Cardiac fibroblast (primary cell): ENCODE results near the gene ZCCHC2.

Experiments
- DNase-seq, 2 donors: peaks; one replicate each; pipeline versions ENCODE4 v3.0.0 to v3.0.0-alpha.2; 2010; ENCODE audit warnings: low read depth in 2 of 2
- H3K4me3 ChIP-seq, 2 donors: replicated peaks in 1 of 2; 1 replicate in 1 of 2; 2 replicates in 1 of 2; pipeline ENCODE4 v1.5.1; 2011; ENCODE audit warnings: low read depth in 2 of 2, low read length in 2 of 2, mild to moderate bottlenecking in 2 of 2, moderate library complexity in 1 of 2
- TF ChIP-seq, protein P1 (sequence below): IDR thresholded peaks from one replicate; pipeline ENCODE4 v1.5.1; 2011; ENCODE audit warnings: low read depth, mild to moderate bottlenecking, low read length, inconsistent platforms

The ZCCHC2 gene

DNA sequence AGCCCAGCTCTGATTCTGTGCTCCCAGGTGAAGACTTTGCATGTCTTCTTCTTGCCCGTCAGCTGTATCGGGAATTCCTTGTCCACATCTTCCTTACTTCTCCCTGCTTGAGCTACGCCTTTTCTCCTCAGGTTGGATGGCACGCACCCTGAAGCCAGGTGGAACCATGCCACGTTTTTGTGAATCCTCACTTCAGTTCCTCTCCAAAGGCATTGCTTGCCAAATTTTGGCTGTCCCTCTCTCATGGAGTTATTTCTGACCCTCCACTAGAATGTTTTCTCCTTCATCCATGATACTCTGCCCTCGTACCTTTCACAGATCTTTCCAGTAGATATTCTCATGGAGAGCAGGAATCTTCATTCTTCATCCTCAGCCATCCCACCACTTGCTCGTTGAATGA, 20.2 kb downstream of the ZCCHC2 start:
- TF ChIP-seq, protein P1, sequence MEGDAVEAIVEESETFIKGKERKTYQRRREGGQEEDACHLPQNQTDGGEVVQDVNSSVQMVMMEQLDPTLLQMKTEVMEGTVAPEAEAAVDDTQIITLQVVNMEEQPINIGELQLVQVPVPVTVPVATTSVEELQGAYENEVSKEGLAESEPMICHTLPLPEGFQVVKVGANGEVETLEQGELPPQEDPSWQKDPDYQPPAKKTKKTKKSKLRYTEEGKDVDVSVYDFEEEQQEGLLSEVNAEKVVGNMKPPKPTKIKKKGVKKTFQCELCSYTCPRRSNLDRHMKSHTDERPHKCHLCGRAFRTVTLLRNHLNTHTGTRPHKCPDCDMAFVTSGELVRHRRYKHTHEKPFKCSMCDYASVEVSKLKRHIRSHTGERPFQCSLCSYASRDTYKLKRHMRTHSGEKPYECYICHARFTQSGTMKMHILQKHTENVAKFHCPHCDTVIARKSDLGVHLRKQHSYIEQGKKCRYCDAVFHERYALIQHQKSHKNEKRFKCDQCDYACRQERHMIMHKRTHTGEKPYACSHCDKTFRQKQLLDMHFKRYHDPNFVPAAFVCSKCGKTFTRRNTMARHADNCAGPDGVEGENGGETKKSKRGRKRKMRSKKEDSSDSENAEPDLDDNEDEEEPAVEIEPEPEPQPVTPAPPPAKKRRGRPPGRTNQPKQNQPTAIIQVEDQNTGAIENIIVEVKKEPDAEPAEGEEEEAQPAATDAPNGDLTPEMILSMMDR = no peak
- DNase-seq = no peak
- no peak overlapping the region for H3K4me3 ChIP-seq

DNA sequence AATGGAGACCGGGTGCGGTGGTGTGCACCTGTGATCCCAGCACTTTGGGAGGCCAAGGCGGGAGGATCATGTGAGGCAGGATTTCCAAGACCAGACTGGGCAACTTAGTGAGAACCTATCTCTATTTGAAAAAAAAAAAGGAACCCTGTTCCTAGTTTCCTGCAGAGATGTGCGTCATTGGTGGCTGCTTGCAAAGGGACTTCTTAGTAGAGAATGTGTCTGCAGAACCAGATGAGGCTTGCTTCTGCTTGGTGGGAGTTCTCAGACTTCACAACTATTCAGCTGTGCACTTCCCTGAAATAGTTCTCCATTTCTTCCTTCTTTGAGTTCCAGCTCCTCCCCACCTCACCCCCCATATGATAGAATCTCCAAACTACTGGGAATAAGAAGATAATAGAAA, 22.3 kb downstream of the ZCCHC2 start:
- no peak for DNase-seq
- TF ChIP-seq, protein P1 = no peak
- no peak overlapping the region for H3K4me3 ChIP-seq

DNA sequence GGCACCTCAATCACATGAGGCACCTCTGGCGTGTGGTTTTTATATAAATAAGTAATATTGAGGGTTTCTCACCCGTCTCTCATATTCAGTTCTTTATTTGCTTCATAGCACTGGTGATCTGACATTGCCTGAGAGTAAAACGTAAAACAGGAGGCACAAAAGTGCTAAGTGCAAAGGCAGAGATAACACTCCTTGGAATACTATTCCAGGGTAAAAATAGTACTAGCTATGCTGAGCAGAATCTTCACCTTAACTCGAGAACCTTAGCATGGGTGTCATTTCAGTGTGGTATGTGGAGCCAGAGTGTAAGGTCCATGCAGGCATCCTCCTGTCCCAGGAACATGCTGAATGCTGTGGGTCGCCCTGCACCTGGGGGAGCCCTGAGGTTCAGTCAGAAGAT, 26.9 kb downstream of the ZCCHC2 start:
- TF ChIP-seq, protein P1 = no peak
- no peak for DNase-seq

DNA sequence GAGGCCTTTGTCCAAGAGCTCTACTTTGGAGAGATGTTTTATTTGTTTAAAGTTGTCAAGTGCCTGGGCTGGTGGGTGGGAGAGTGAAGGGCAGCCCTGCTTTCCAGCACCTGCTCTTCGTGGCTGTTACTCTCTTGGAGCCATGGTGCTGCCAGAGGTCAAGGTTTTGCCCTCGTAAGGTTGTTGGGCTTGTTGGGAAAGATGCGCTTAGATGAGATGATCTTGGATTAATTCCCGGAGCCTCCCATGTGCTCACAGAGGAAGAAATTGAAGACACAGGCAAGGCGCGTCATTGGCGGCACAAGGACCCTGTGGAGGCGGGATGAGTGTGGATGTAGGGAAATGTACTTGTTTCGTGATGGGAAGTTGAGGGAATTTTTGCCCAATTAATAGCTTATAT, 27.9 kb downstream of the ZCCHC2 start:
- no peak for DNase-seq
- TF ChIP-seq, protein P1 = no peak
- no peak overlapping the region for H3K4me3 ChIP-seq

More for the DNA sequence above, 26.9 kb downstream of the ZCCHC2 start:
- H3K4me3 ChIP-seq = no peak overlapping the region

DNA sequence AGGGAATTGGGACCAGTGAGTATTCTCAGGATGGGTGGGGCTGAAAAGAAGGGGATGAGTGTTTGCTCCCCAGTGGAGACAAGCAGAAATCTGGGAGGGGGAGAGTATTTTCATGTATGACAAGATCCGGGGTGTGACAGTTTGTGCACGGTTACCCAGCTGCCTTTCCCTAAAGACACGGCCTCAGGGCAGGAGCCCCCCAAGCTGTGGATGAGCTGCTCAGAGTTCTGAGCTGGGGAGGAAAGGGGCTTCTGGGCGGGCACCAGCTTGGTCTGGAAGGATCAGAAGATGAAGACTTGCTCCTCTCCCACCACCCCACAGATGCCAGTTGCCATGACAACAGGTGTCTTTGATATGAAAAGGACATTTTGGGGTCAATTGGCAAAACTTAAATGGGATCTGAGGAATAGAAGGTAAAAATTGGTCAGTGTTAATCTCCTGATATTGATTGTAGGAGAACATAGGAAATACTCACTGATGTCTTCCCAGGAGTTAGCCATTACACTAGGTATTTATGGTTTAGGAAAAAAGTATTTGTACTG, 29.2 kb downstream of the ZCCHC2 start:
- no peak overlapping the region for H3K4me3 ChIP-seq
- TF ChIP-seq, protein P1 = no peak
- DNase-seq = no peak

DNA sequence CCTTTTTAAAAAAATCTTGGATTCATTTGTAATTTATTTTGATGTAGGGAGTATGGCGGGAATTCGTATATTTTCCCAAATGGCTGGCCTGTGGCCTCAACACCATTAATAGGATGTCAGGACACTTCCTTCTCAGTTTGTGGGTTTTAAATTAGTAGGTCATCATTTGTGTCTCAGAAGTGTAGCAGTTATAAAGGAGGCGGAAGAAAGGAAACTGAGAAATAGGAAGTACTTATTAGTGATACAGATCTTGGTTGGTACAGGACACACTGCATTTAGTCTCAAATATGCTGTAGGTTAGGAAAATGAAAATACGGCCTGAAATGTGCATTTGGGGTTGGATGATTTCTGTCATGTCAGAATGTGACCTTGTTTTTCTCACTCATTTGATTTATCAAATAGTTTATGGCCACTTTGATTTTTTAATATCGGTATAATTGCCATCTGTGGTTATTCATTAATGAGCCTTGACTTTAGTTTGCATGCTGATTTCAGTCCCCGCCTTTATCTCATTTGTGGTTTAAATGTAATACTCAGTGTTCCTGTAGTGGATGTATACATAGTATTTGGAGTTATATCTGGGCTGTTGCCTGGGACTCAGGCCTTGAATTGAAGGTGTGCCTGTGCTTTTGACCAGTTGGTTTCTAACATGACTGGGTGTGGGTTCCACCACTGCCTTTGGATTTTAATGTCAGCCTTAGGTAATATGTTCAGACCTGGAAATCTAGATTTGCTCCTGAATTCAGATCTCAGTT, 31.4 kb downstream of the ZCCHC2 start:
- H3K4me3 ChIP-seq = no peak overlapping the region
- TF ChIP-seq, protein P1 = no peak
- DNase-seq = no peak

DNA sequence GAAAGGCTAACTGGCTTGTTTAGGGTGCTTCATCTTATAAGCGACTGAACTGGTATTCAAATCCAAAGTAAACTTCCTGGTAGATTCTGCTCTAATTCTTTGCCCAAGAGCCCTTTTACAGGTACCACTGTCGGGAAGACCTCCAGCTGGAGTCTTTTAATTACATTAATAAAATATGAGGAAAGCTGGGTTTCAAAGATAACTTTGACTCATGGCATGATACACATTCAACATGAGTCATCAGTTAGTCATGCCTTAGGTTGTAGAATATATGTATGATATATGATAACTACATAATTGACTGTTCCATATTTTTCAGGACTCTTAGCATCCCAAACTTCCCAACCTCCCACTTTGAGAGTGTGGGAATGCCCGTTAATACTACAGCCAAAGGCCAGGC, 32.3 kb downstream of the ZCCHC2 start:
- no peak overlapping the region for H3K4me3 ChIP-seq
- peak; percentile 1 to 57 for DNase-seq
- TF ChIP-seq, protein P1 = no peak
